Large intestine (tissue), 3 donors: ENCODE data around the gene BCAP31. TPM values are rescaled to one million over a fixed set of nuclear protein-coding genes. Genes with fewer than 3 reads are reported as not detected.
"Not testable (repeated sequence)": the region's sequence is repeated elsewhere in the genome, so short reads cannot be mapped to it uniquely, and the experiment has no call there.

Source experiments
- DNase-seq, 2 donors: peaks; one replicate each; pipeline versions ENCODE4 v3.0.0 to v3.0.0-alpha.2; 2013
- H3K27ac ChIP-seq: one replicate; pipeline ENCODE4 v1.5.1; 2013; ENCODE audit warnings: low read length
- H3K27me3 ChIP-seq: 2 replicates; pipeline ENCODE4 v1.6.1; 2013; ENCODE audit warnings: low read length; ENCODE audit not compliant: control insufficient read depth, insufficient read depth
- H3K36me3 ChIP-seq: 2 replicates; pipeline ENCODE4 v1.6.1; 2013; ENCODE audit warnings: low read length; ENCODE audit not compliant: control insufficient read depth, insufficient read depth
- H3K4me1 ChIP-seq: one replicate; pipeline ENCODE4 v1.6.1; 2013; ENCODE audit warnings: low read length; ENCODE audit not compliant: control insufficient read depth, insufficient read depth
- H3K4me3 ChIP-seq: one replicate; pipeline ENCODE4 v1.5.1; 2013; ENCODE audit warnings: low read length
- H3K9me3 ChIP-seq: one replicate; pipeline ENCODE4 v1.6.1; 2013; ENCODE audit warnings: mild to moderate bottlenecking, low read depth, low read length, moderate library complexity; ENCODE audit not compliant: control insufficient read depth
- WGBS: methylation state at CpG from one replicate; pipeline ENCODE4 v1.1.5; 2013; ENCODE audit warnings: low lambda C conversion rate; ENCODE audit not compliant: insufficient coverage; 5-methylcytosine and 5-hydroxymethylcytosine counted together
- polyA plus RNA-seq: library from polyadenylated mRNA; unstranded; fragments of 120-200 nt; gene quantifications from one replicate; pipeline ENCODE4 v1.2.1, GENCODE V29; 2013

Gene BCAP31
- polyA plus RNA-seq, 1 donor: 198 TPM

DNA sequence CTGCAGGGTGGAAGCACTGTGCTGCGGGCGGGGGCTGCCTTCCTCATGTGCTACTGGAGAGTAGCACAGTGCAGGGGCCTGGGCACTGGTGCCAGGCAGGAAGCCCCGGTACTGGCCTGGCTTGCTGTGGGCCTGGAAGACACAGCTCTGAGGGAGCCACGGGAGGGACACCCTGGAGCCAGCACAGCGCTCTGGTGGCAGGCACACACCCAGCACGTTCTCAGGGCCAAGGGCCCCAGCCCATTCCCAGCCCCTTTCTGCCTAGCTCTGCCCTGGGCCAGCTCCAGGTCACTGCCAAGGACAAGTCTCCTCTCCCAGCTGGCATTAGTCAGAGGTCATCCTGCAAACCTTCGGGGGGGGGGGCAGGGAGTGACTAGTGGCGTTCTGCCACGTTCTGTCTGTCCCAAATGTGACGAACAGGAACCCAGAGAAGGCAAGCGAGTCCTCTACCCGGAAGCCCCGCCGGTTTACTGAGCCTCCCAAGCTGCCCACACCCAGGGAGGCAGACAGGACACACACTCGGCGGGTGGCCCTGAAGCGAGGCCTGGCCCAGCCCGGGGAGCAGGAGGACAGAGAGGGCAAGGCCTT lies 24.3 kb downstream of the BCAP31 start:
- no CpG with 5 or more reads among the region's 18 CpGs for WGBS
- peak overlapping the region; percentile 90 for H3K27ac ChIP-seq
- not testable (repeated sequence) for DNase-seq, H3K4me3 ChIP-seq, H3K9me3 ChIP-seq, H3K27me3 ChIP-seq
- H3K4me1 ChIP-seq: peaks cover 36% of the 10 kb centered on the region
- peaks cover 41% of the 10 kb centered on the region for H3K36me3 ChIP-seq

DNA sequence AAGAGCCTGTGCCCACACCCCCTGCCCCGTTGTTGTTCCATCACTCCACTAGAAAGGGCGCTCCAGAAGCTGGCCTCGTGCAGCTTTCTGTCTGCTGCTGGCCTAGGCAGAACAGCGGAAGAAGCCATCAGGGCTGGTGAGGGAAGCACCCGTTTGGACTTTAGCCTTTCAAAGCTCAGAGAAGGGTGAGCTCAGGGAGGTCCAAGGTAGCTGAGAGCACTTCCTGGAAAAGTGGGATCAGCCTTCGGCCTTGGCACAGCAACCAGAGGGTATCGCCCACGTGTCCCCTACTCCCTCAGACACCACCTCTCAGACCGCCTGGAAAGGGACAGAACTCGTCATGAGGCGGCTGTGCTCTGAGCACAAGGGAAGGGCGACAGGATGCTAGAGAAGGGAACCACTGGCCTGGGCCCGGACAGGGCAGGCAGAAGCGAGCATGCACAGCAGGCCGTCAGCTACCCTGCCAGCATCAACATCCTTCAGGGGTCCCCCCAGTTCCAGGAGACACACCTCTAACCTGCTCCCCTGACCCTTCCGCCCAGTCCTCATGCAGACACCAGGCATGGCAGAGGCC lies 24.9 kb downstream of the BCAP31 start:
- peaks cover 38% of the 10 kb centered on the region for H3K36me3 ChIP-seq
- H3K27ac ChIP-seq: peak overlapping the region; percentile 90
- not testable (repeated sequence) for H3K4me3 ChIP-seq, H3K27me3 ChIP-seq, H3K9me3 ChIP-seq
- DNase-seq: peak; percentile 85 to 90
- no CpG with 5 or more reads among the region's 16 CpGs for WGBS
- peaks cover 36% of the 10 kb centered on the region for H3K4me1 ChIP-seq

DNA sequence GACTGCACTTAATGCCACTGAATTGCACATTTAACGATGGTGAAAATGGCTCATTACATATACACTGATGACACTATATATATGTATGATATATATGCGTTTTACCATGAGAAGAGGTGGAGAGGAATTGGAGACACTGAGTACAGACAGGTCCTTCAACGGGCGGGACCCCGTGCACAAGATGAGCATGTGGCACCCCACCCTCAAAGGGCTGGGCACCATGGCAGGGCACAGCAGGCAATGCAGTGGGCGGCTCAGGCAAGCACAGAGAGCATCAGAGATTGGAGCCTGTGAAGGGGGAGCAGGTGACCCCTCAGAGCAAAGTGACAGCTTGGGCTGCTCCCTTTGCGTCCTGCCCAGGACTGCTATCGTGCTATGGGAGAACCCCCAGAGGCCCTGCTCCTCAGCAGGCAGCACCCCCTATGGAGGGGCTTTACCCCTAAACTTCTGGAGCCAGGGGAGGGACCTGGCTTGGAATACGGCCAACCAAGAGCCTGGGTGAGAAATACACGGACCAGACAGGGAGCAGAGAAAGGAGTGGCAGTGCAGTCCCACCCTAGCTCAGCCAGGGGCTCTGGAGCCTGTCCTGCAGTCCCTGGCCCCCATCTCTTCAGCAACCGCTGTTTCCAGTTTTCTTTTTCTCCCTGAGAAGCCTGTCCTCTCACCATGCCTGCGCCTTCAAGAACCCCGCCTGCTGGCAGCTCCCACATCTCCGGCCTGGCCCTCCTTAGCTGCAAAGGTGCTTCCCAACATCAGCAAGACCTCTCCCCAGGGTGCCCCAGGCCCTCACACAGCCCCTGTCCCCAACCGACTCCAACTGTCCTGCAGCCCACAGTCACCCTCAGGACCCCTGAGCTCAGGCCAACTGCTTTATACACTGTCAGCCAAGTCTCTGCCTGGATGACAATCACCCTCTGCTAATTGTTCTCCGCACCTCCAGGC lies 26.0 kb downstream of the BCAP31 start:
- Histone ChIP-seq H3K36me3 (peaks cover 29% of the 10 kb centered on the region), H3K4me3 (no peak overlapping the region), H3K9me3 (no peaks in the 10 kb centered on the region), H3K27me3 (no peaks in the 10 kb centered on the region), H3K27ac (peak overlapping the region; percentile 90), H3K4me1 (peaks cover 27% of the 10 kb centered on the region)
- no peak for DNase-seq
- no CpG with 5 or more reads among the region's 16 CpGs for WGBS

DNA sequence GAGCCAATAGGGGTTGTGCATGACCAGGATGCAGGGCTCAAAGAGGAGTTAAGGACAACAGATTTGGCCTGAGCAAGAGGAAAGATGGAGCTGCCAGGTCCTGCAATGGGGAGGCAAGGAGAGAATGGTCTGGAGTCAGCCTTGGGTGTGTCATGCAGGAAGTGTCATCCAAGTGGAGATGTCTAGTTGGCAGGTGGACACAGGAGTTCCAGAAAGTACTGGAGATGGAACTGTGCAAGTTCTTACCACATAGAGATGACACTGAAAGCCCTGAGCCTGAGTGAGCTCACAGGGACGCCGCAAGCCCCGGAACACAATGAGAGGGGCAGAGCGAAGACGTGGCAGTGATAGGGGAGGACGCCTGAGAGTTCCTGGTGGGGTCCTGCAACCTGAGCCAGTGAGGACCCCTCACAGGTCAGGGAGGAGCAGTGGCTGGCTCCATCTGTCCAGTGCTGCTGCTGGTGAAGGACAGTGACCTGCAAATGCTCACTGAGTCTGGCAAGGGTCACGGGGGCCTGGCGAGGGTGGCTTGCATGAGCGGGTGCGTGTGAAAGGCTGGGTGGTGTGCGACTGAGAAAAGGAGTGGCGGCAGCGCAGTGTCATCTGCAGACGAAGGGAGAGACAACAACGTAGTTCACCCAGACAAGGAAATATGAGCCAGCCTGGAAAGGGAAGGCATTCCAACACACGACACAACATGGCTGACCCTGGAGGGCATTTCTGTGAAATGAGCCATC lies 27.0 kb downstream of the BCAP31 start:
- H3K4me3 ChIP-seq, H3K9me3 ChIP-seq, H3K27ac ChIP-seq, H3K27me3 ChIP-seq, DNase-seq: not testable (repeated sequence)
- H3K36me3 ChIP-seq: peaks cover 27% of the 10 kb centered on the region
- H3K4me1 ChIP-seq: peaks cover 27% of the 10 kb centered on the region
- 90% methylated on average over 2 of the region's 16 CpGs for WGBS

DNA sequence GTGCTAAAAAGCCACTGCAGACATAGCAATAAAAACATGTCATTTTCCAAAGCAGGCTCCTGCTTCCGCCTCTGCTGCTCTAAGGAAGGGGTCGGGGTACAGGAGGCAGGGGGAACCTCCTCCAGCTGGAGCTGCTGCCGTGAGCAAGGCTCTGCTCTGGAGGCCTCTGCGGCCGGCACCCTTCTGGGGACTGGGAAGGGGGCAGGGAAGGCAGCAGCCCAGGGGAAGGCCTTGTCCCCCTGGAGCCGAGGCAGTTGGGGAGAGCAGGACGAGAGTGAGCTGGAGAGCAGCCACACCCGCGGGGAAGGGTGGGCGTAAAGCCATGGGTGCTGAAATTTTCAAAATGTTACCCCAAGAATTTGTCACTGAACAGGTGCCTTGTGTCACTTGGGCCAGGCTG lies 27.6 kb downstream of the BCAP31 start:
- H3K27ac ChIP-seq, H3K4me3 ChIP-seq, H3K9me3 ChIP-seq, H3K27me3 ChIP-seq, DNase-seq: not testable (repeated sequence)
- WGBS: no CpG with 5 or more reads among the region's 10 CpGs
- peaks cover 27% of the 10 kb centered on the region for H3K4me1 ChIP-seq
- H3K36me3 ChIP-seq: peaks cover 22% of the 10 kb centered on the region

DNA sequence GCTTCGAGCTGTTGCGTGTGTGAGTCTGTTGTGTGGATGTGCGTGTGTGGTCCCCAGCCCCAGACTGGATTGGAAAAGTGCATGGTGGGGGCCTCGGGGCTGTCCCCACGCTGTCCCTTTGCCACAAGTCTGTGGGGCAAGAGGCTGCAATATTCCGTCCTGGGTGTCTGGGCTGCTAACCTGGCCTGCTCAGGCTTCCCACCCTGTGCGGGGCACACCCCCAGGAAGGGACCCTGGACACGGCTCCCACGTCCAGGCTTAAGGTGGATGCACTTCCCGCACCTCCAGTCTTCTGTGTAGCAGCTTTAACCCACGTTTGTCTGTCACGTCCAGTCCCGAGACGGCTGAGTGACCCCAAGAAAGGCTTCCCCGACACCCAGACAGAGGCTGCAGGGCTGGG lies 28.1 kb downstream of the BCAP31 start:
- peaks cover 18% of the 10 kb centered on the region for H3K36me3 ChIP-seq
- no peak overlapping the region for H3K4me3 ChIP-seq
- no peak for DNase-seq
- no CpG with 5 or more reads among the region's 15 CpGs for WGBS
- no peaks in the 10 kb centered on the region for H3K27me3 ChIP-seq
- no peak overlapping the region for H3K27ac ChIP-seq
- H3K4me1 ChIP-seq: peaks cover 27% of the 10 kb centered on the region
- H3K9me3 ChIP-seq: no peaks in the 10 kb centered on the region

- DNase-seq: peak in 1 of 2 donors; percentile 30
- WGBS: no CpG with 5 or more reads among the region's 23 CpGs
- no peaks in the 10 kb centered on the region for H3K27me3 ChIP-seq
- H3K27ac ChIP-seq: no peak overlapping the region
- H3K4me1 ChIP-seq: peaks cover 23% of the 10 kb centered on the region
- H3K36me3 ChIP-seq: peaks cover 23% of the 10 kb centered on the region
- no peaks in the 10 kb centered on the region for H3K9me3 ChIP-seq
- no peak overlapping the region for H3K4me3 ChIP-seq
These were observed 29.4 kb downstream of the BCAP31 start for GRCh38 chrX:153694687-153695270.

GRCh38 chrX:153694256-153694655 lies 29.9 kb downstream of the BCAP31 start:
- WGBS: no CpG with 5 or more reads among the region's 16 CpGs
- DNase-seq, H3K9me3 ChIP-seq, H3K27ac ChIP-seq, H3K4me3 ChIP-seq, H3K27me3 ChIP-seq: not testable (repeated sequence)
- Histone ChIP-seq H3K4me1 (peaks cover 18% of the 10 kb centered on the region), H3K36me3 (peaks cover 25% of the 10 kb centered on the region)

DNA sequence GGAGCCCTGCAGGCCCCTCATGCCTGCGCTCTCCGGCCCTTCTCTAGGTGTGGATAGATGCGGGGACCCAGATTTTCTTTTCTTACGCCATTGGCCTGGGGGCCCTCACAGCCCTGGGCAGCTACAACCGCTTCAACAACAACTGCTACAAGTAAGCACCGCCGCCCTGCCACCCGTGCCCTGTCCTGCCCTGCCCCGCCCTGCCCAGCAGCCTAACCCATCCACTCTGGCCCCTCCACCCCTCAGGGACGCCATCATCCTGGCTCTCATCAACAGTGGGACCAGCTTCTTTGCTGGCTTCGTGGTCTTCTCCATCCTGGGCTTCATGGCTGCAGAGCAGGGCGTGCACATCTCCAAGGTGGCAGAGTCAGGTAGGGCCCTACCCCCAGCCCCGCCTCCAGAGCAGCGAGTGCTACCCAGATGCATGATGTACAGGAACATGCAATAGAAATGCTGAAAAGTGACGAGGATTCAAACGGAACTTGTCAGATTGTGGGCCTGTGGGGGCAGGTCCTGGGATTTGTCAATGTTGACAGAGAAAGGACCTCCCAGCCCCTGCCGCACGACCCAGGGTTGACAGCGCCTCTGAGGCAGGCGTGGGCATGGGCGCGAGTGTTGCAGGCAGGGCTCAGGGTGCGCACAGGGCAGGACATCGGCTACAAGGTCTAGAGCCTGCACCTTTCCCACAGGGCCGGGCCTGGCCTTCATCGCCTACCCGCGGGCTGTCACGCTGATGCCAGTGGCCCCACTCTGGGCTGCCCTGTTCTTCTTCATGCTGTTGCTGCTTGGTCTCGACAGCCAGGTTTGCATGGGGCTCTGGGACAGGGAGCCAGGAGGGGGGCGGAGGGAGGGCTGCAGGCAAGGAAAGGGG lies 30.7 kb downstream of the BCAP31 start:
- Histone ChIP-seq H3K27me3 (no peaks in the 10 kb centered on the region), H3K27ac (no peak overlapping the region), H3K9me3 (no peaks in the 10 kb centered on the region), H3K4me3 (no peak overlapping the region), H3K4me1 (peaks cover 11% of the 10 kb centered on the region), H3K36me3 (peaks cover 23% of the 10 kb centered on the region)
- no peak for DNase-seq
- no CpG with 5 or more reads among the region's 31 CpGs for WGBS
